Embryonic facial prominence (tissue), 1 donor: ENCODE data around the gene WDR20.
A peak's percentile ranks its signal among the peaks of the same experiment; 100 is the strongest.
"Not testable (repeated sequence)": the region's sequence is repeated elsewhere in the genome, so short reads cannot be mapped to it uniquely, and the experiment has no call there.

Source experiments
- DNase-seq: peaks from one replicate; pipeline ENCODE4 v3.0.0-alpha.2; 2016; ENCODE audit errors: extremely low spot score

WDR20 gene

GRCh38 chr14:102139286-102140026 lies at the start of gene WDR20:
Gene WDR20, plus strand, starts transcription at chr14:102139897. Its CDS starts 27 bp downstream, at chr14:102139924.
- DNase-seq = peak; percentile 93

DNA sequence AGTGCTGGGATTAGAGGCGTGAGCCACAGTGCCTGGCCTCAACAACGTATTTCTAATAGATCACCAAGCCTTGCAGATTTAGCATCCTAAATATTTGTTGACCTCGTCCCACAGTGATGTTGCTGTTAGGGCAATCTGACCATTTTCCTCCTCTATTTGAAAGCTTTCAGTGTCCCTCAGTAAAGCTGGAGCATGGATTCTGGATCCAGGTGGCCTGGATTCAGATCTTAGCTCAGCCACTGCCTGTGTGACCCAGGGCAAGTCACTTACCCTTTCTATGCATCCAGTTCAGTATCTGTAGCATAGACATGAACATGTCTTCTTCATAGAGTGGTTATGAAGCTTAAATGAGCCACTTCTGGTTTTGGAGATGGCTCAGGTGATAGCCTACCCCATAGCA lies 49.0 kb upstream of the WDR20 start:
- DNase-seq = no peak

- no peak for DNase-seq
These were observed 46.9 kb upstream of the WDR20 start for GRCh38 chr14:102092806-102093205.

GRCh38 chr14:102094101-102094500 lies 45.6 kb upstream of the WDR20 start:
- DNase-seq = no peak

DNA sequence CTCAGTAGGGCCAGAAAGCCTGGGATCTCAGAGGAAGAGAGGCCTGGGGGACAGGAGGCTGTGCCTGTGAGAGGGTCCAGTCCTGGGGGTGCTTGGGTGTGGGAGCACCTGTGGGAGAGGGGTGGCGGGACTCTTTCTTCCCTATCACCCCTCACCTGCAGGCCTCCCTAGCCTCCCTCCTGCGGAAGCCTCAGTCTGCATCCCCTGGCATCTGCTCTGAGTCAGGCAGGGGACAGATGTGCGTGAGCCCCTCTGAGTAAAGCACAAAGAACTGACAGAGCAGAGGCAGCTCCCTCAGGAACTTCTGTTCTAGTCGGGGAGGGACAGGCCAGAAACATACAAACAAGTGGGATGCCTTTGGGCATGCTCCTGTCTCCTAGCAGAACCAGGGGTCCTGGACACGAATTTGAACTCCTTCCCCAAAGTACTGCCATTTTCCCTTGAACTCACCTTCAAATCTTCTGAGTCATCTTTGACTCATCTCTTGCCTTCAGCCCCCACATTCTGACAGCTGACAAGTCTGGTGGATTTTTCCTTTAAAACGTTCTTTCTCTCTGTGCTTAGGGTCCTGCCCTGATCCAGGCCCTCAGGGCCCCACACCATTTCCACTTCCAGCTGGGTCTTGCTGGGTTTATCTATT lies 44.3 kb upstream of the WDR20 start:
- DNase-seq = no peak

- no peak for DNase-seq
These were observed 43.7 kb upstream of the WDR20 start for GRCh38 chr14:102095871-102096568.

DNA sequence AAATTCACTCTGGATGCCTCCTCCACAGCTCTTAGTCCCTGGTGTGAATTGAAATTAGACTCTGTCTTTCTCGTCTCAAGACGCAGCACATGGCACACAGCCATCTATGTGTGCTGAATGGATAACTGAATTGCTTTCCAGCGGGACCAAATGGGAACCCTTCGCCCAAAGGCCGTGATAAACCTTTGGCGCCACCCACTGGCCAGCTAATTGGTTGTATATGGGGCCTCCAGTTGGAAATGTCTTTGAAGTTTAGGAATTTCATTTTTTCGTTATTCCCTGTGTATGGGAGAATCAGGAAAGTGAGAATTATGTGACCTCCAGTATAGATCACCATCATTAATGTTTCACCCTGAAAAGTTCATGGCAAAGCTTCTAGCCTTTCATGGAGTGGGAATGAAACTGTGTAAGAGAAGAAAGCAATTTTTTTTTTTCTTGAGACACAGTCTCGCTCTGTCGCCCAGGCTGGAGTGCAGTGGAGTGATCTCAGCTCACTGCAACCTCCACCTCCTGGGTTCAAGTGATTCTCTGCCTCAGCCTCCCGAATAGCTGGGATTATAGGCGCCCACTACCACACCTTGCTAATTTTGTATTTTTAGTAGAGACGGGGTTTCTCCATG lies 43.0 kb upstream of the WDR20 start:
- DNase-seq = peak; percentile 34

- DNase-seq = no peak
These were observed 42.1 kb upstream of the WDR20 start for GRCh38 chr14:102097441-102098135.

GRCh38 chr14:102103062-102103695 lies 36.5 kb upstream of the WDR20 start:
- DNase-seq = no peak

- DNase-seq = no peak
These were observed 34.3 kb upstream of the WDR20 start for GRCh38 chr14:102105369-102105768.

DNA sequence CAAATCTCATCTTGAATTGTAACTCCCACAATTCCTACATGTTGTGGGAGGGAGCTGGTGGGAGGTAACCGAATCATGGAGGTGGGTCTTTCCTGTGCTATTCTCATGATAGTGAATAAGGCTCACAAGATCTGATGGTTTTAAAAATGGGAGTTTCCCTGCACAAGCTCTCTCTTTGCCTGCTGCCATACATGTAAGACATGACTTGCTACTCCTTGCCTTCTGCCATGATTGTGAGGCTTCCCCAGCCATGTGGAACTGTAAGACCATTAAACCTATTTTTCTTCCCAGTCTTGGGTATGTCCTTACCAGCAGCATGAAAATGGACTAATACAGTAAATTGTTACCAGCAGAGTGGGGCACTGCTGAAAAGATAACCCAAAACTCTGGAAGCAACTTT lies 30.4 kb upstream of the WDR20 start:
- not testable (repeated sequence) for DNase-seq

GRCh38 chr14:102111101-102111500 lies 28.6 kb upstream of the WDR20 start:
- no peak for DNase-seq

- no peak for DNase-seq
These were observed 23.1 kb upstream of the WDR20 start for GRCh38 chr14:102116361-102117180.

DNA sequence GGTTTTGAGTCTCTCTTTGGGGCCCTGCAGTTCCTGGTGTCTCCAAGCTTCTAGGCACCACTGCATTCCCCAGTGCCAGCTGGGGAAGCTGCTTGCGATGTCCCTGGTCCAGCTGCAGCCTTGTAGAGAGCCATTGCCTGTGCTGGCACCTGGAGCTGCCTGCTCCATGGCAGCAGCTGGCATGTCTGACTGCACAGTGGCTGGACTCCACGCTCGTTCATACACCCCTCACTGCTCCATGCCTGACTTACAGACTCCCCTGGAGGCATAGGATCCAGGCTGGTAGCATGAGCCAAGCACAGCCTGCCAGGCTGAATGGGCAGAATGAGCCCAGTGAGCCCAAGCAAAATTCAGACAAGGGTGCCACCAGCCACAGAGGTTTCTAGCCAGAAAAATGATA lies 21.8 kb upstream of the WDR20 start:
- no peak for DNase-seq

DNA sequence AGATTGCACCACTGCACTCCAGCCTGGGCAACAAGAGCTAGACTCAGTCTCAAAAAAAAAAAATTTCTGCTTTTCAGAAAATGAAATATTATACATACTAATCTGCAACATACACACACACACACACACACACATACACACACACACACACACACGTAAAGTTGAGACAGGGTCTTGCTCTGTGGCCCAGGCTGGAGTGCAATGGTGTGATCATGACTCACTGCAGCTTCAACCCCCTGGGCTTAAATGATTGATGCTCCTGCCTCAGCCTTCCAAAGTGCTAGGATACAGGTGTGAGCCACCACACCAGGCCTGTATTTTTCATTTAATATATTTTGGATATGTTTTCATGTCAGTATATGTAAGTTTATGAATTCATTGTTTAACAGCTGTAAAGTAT lies 18.8 kb upstream of the WDR20 start:
- no peak for DNase-seq

- DNase-seq = no peak
These were observed 18.1 kb upstream of the WDR20 start for GRCh38 chr14:102121567-102121966.

- no peak for DNase-seq
These were observed 15.3 kb upstream of the WDR20 start for GRCh38 chr14:102124419-102124818.

- DNase-seq = no peak
These were observed 14.2 kb upstream of the WDR20 start for GRCh38 chr14:102125546-102125945.

- DNase-seq = no peak
These were observed 12.8 kb upstream of the WDR20 start for GRCh38 chr14:102126807-102127455.

DNA sequence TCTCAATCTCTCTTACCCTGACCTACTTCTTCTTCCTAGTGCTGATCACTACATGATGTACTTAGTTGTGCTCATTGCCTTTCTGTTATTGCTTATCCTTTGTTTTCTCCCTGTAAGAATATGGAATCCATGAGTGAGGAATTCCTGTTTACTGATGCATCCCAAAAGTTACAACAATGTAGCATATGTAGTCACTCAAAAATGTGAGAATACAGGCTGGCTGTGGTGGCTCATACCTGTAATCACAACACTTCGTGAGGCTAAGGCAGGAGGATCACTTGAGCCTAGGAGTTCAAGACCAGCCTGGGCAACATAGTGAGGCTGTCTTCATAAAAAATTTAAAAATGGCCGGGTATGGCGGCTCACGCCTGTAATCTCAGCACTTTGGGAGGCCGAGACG lies 8.0 kb upstream of the WDR20 start:
- no peak for DNase-seq
